ENCODE measurements around the gene TIMM44. TPM values are rescaled to one million over a fixed set of nuclear protein-coding genes. Genes with fewer than 3 reads are reported as not detected.

The TIMM44 gene
- total RNA-seq, 1 experiment from 2014 or later = 114 TPM

DNA sequence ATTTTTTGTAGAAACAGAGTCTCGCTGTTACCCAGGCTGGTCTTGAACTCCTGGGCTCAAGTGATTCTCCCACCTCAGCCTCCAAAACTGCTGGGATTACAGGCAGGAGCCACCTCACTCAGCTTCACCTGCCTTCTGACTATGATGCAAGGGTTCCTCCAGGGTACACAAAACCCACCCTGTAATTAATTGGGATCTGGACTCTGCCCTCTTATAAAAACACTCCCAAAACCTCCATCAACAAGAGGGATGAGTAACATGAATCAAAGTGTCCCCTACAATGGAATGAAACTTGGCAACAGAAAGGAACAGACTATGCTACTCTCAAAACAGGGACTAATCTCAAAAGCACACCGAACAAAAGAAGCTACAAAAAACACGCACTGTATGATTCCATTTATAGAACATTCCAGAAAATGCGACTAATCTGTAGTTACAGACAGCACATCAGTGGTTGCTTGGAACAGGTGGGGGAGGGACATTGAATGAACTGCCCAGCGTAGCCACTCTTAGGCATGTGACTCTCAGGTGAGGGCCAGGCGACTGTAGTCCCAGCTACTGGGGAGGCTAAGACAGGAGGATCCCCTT is 66.1 kb downstream of the TIMM44 start:
- Histone ChIP-seq H3K56ac (ENCODE audit: insufficient read length, low read depth, low read length) (no peak overlapping the region), H3T11ph (ENCODE audit: low read length) (no peak overlapping the region), H3K4me2 (ENCODE audit: insufficient read depth, insufficient read length, low read length) (no peak overlapping the region), H3K27me3 (ENCODE audit: insufficient read depth, low read length) (peaks cover 1% of the 10 kb centered on the region; the same call in 1 of the 2 replicates), H3K27ac (ENCODE audit: insufficient read length, low read depth, low read length) (no peak overlapping the region), H2BK15ac (ENCODE audit: low read depth, low read length) (no peak overlapping the region), H2AK5ac (ENCODE audit: insufficient read length, low read length) (no peak overlapping the region), H3K18ac (ENCODE audit: insufficient read length, low read depth, low read length) (no peak overlapping the region), H4K5ac (ENCODE audit: insufficient read length, low read depth, low read length) (no peak overlapping the region), H2AFZ (ENCODE audit: low read length) (no peak overlapping the region), H3K79me1 (ENCODE audit: insufficient read depth, low read depth, low read length, poor library complexity, severe bottlenecking) (no peaks in the 10 kb centered on the region), H3K4ac (ENCODE audit: low read depth, low read length) (no peak overlapping the region), H3K14ac (ENCODE audit: insufficient read depth, low read length) (no peak overlapping the region), H4K20me1 (ENCODE audit: control insufficient read depth, insufficient read depth, insufficient read length) (no peaks in the 10 kb centered on the region), H3K23ac (ENCODE audit: insufficient read length, low read depth, low read length) (no peak overlapping the region), H3K9me3 (ENCODE audit: control insufficient read depth, low read depth, low read length) (no peaks in the 10 kb centered on the region), H3K4me1 (ENCODE audit: insufficient read depth, low read length) (no peaks in the 10 kb centered on the region), H3K9ac (ENCODE audit: extremely low read depth, insufficient read length, low read length) (no peak overlapping the region), H2BK5ac (ENCODE audit: insufficient read length, low read length) (no peak overlapping the region), H3K79me2 (ENCODE audit: insufficient read depth, low read length) (no peaks in the 10 kb centered on the region), H2BK20ac (ENCODE audit: low read depth, low read length, poor library complexity, severe bottlenecking) (no peak overlapping the region), H2BK120ac (ENCODE audit: low read depth, low read length, poor library complexity, severe bottlenecking) (no peak overlapping the region), H3K23me2 (ENCODE audit: insufficient read length, low read depth, low read length, poor library complexity, severe bottlenecking) (peaks cover 8% of the 10 kb centered on the region), H4K91ac (ENCODE audit: insufficient read length, low read depth, low read length) (no peak overlapping the region), H2BK12ac (ENCODE audit: insufficient read length, low read depth, low read length) (no peak overlapping the region), H4K8ac (replicated peaks; ENCODE audit: insufficient read length, low read depth, low read length) (no peak overlapping the region)
- H3K36me3 Mint-ChIP-seq (ENCODE audit: insufficient read depth in 1 of 3, low read depth in 3 of 3) = peaks cover 0 to 2% (median 0%) of the 10 kb centered on the region in 3 experiments; a peak in 2 of 7 replicates
- H3K27me3 Mint-ChIP-seq (ENCODE audit: low read depth) = peaks cover 13% of the 10 kb centered on the region
- peak overlapping the region in 1 of 3 experiments; percentile 34; a peak in 1 of 7 replicates for H3K27ac Mint-ChIP-seq
- WGBS (ENCODE audit: extremely low coverage, insufficient read length, low lambda C conversion rate) = no CpG with 5 or more reads among the region's 6 CpGs
- no peak for DNase-seq
- peak overlapping the region in 1 of 2 experiments; percentile 5; a peak in 1 of 5 replicates for H3K4me3 Mint-ChIP-seq
- peaks cover 4 to 7% of the 10 kb centered on the region in 2 experiments; a peak in 2 of 5 replicates for H3K9me3 Mint-ChIP-seq
- H3K4me1 Mint-ChIP-seq = peaks cover 4 to 10% of the 10 kb centered on the region in 2 experiments; a peak in 3 of 4 replicates
- TF ChIP-seq, protein P1, sequence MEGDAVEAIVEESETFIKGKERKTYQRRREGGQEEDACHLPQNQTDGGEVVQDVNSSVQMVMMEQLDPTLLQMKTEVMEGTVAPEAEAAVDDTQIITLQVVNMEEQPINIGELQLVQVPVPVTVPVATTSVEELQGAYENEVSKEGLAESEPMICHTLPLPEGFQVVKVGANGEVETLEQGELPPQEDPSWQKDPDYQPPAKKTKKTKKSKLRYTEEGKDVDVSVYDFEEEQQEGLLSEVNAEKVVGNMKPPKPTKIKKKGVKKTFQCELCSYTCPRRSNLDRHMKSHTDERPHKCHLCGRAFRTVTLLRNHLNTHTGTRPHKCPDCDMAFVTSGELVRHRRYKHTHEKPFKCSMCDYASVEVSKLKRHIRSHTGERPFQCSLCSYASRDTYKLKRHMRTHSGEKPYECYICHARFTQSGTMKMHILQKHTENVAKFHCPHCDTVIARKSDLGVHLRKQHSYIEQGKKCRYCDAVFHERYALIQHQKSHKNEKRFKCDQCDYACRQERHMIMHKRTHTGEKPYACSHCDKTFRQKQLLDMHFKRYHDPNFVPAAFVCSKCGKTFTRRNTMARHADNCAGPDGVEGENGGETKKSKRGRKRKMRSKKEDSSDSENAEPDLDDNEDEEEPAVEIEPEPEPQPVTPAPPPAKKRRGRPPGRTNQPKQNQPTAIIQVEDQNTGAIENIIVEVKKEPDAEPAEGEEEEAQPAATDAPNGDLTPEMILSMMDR (conservative IDR thresholded peaks at IDR 0.05) = no peak

Other genes with a start within 250 kb of the TIMM44 start
- not detected in 2 replicates for gene FCER2, start 241.5 kb downstream of the TIMM44 start, total RNA-seq (2021)
- gene CLEC4G, start 211.6 kb downstream of the TIMM44 start, total RNA-seq (2021) = 0.26 TPM in 1 of 2 replicates, not detected in the other
- gene CD209, start 196.1 kb downstream of the TIMM44 start, total RNA-seq (2021) = not detected in 2 replicates
- not detected in 2 replicates for gene CLEC4M, start 180.4 kb downstream of the TIMM44 start, total RNA-seq (2021)
- 7.1 and 7.8 TPM in 2 replicates for gene EVI5L, start 113.4 kb downstream of the TIMM44 start, total RNA-seq (2021)
- 20.4 and 21.4 TPM in 2 replicates for gene PRR36, start 69.3 kb downstream of the TIMM44 start, total RNA-seq (2021)
- gene LRRC8E, start 55.2 kb downstream of the TIMM44 start, total RNA-seq (2021) = 4.6 and 4.8 TPM in 2 replicates
- gene MAP2K7, start 39.8 kb downstream of the TIMM44 start, total RNA-seq (2021) = 47.2 and 48.1 TPM in 2 replicates
- gene TGFBR3L, start 28.8 kb downstream of the TIMM44 start, total RNA-seq (2021) = 5.5 and 6.5 TPM in 2 replicates
- gene SNAPC2, start 23.3 kb downstream of the TIMM44 start, total RNA-seq (2021) = 17.1 and 17.8 TPM in 2 replicates
- 22.7 and 24.5 TPM in 2 replicates for gene CTXN1, start 17.5 kb downstream of the TIMM44 start, total RNA-seq (2021)
- gene ELAVL1, start 62.0 kb upstream of the TIMM44 start, total RNA-seq (2021) = 147 and 149 TPM in 2 replicates
- gene CCL25, start 109.1 kb upstream of the TIMM44 start, total RNA-seq (2021) = not detected in 2 replicates
- 24.9 and 31.0 TPM in 2 replicates for gene FBN3, start 205.9 kb upstream of the TIMM44 start, total RNA-seq (2021)